Measurements from ENCODE around the gene RBM8A.
"Not testable (repeated sequence)": the region's sequence is repeated elsewhere in the genome, so short reads cannot be mapped to it uniquely, and the experiment has no call there.

DNA sequence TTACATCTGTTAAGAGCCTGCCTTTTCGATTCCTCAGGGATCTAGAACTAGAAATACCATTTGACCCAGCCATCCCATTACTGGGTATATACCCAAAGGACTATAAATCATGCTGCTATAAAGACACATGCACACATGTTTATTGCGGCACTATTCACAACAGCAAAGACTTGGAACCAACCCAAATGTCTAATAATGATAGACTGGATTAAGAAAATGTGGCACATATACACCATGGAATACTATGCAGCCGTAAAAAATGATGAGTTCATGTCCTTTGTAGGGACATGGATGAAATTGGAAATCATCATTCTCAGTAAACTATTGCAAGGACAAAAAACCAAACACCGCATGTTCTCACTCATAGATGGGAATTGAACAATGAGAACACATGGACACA, 7.0 kb downstream of the RBM8A start:
- TF ChIP-seq, protein P1, sequence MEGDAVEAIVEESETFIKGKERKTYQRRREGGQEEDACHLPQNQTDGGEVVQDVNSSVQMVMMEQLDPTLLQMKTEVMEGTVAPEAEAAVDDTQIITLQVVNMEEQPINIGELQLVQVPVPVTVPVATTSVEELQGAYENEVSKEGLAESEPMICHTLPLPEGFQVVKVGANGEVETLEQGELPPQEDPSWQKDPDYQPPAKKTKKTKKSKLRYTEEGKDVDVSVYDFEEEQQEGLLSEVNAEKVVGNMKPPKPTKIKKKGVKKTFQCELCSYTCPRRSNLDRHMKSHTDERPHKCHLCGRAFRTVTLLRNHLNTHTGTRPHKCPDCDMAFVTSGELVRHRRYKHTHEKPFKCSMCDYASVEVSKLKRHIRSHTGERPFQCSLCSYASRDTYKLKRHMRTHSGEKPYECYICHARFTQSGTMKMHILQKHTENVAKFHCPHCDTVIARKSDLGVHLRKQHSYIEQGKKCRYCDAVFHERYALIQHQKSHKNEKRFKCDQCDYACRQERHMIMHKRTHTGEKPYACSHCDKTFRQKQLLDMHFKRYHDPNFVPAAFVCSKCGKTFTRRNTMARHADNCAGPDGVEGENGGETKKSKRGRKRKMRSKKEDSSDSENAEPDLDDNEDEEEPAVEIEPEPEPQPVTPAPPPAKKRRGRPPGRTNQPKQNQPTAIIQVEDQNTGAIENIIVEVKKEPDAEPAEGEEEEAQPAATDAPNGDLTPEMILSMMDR (IDR thresholded peaks at IDR 0.05) = not testable (repeated sequence)
- not testable (repeated sequence) for TF ChIP-seq ZFX (IDR thresholded peaks at IDR 0.05; ENCODE audit: borderline replicate concordance)
